HEK293T (cell line): ENCODE measurements around the gene TBPL1.

Experiments
- ARNT ChIP-seq: fragments of 450-650 bp; IDR thresholded peaks from 2 replicates; pipeline ENCODE4 v1.6.1; 2017; ENCODE audit warnings: mild to moderate bottlenecking
- BHLHE40 ChIP-seq: fragments of 450-650 bp; IDR thresholded peaks from 2 replicates; pipeline ENCODE4 v1.6.1; 2016; ENCODE audit warnings: mild to moderate bottlenecking, moderate library complexity, borderline replicate concordance
- ELF4 ChIP-seq: fragments of 450-650 bp; IDR thresholded peaks from 2 replicates; pipeline ENCODE4 v1.6.1; 2017; ENCODE audit warnings: antibody characterized with exemption
- FOXK2 ChIP-seq: fragments of 450-650 bp; IDR thresholded peaks from 2 replicates; pipeline ENCODE4 v1.6.1; 2016; ENCODE audit warnings: mild to moderate bottlenecking
- FOXM1 ChIP-seq: fragments of 450-650 bp; IDR thresholded peaks from 2 replicates; pipeline ENCODE4 v1.6.1; 2017; ENCODE audit warnings: mild to moderate bottlenecking, borderline replicate concordance
- NFRKB ChIP-seq: fragments of 450-650 bp; IDR thresholded peaks from 2 replicates; pipeline ENCODE4 v1.6.1; 2016; ENCODE audit warnings: mild to moderate bottlenecking, moderate library complexity
- SP1 ChIP-seq: fragments of 450-650 bp; IDR thresholded peaks from 2 replicates; pipeline ENCODE4 v1.6.1; 2017
- SUZ12 ChIP-seq: fragments of 450-650 bp; IDR thresholded peaks from 2 replicates; pipeline ENCODE4 v1.6.1; 2016; ENCODE audit warnings: mild to moderate bottlenecking

GRCh38 chr6:133958791-133959190, 5.8 kb downstream of the TBPL1 start:
- TF ChIP-seq BHLHE40 (no peak), SUZ12 (no peak), ARNT (no peak), FOXM1 (no peak), ELF4 (no peak), NFRKB (no peak), FOXK2 (no peak), SP1 (no peak)
